ENCODE results near the gene DPM3.

DPM3 gene

DNA sequence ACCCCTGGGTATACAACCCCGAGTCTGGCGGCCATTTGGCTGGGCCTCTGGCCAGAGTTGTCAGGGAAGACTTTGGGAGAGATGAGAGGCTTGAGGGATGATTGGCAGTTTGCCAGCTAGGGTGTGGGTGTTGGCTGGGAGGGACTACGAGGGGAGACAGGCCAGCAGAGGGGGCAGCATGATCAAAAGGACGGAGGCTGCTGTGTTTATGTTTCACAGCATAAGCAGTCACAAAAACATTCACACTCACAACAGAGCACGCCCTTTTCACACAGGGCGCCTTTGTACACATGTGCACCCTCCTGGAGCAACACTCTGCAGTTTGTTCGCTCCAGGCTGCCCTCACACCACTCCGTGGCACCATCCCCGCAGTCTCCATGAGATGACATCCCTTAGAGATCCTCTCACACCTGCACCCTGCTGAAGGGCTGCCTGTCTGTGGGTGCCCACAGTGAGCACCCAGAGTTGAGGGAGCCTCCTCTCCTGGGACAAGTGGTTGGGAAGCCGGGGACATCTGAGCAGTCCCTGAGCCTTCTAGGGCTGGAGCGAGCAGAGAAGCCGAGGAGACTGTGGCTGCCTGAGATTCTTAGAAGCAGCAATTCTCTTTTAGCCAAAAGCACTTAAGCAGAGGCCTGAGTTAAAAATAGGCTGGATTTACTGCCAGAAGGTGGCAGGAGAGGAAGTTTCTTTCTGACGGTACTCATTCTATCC lies 46.3 kb downstream of the DPM3 start (continued):
- peak; percentile 35; the same call in 1 of the 2 replicates for TF ChIP-seq WT1 (tag by site-specific recombination; IDR thresholded peaks at IDR 0.05)
- no peak for TF ChIP-seq ZNF596 (tag by site-specific recombination; IDR thresholded peaks at IDR 0.05)
- TF ChIP-seq, protein P1, sequence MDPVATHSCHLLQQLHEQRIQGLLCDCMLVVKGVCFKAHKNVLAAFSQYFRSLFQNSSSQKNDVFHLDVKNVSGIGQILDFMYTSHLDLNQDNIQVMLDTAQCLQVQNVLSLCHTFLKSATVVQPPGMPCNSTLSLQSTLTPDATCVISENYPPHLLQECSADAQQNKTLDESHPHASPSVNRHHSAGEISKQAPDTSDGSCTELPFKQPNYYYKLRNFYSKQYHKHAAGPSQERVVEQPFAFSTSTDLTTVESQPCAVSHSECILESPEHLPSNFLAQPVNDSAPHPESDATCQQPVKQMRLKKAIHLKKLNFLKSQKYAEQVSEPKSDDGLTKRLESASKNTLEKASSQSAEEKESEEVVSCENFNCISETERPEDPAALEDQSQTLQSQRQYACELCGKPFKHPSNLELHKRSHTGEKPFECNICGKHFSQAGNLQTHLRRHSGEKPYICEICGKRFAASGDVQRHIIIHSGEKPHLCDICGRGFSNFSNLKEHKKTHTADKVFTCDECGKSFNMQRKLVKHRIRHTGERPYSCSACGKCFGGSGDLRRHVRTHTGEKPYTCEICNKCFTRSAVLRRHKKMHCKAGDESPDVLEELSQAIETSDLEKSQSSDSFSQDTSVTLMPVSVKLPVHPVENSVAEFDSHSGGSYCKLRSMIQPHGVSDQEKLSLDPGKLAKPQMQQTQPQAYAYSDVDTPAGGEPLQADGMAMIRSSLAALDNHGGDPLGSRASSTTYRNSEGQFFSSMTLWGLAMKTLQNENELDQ (tag by site-specific recombination; IDR thresholded peaks at IDR 0.05; ENCODE audit: low read depth), result no peak
- peak; percentile 58; the same call in 1 of the 2 replicates for TF ChIP-seq KLF7 (tag by site-specific recombination; IDR thresholded peaks at IDR 0.05; ENCODE audit: borderline replicate concordance)
- TF ChIP-seq, protein P2, sequence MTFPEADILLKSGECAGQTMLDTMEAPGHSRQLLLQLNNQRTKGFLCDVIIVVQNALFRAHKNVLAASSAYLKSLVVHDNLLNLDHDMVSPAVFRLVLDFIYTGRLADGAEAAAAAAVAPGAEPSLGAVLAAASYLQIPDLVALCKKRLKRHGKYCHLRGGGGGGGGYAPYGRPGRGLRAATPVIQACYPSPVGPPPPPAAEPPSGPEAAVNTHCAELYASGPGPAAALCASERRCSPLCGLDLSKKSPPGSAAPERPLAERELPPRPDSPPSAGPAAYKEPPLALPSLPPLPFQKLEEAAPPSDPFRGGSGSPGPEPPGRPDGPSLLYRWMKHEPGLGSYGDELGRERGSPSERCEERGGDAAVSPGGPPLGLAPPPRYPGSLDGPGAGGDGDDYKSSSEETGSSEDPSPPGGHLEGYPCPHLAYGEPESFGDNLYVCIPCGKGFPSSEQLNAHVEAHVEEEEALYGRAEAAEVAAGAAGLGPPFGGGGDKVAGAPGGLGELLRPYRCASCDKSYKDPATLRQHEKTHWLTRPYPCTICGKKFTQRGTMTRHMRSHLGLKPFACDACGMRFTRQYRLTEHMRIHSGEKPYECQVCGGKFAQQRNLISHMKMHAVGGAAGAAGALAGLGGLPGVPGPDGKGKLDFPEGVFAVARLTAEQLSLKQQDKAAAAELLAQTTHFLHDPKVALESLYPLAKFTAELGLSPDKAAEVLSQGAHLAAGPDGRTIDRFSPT (tag by site-specific recombination; IDR thresholded peaks at IDR 0.05), result 0 out of 2 replicates have a peak, but pooled peaks have one; percentile 40
- no peak for TF ChIP-seq ZNF768 (tag by site-specific recombination; IDR thresholded peaks at IDR 0.05)
- 0 out of 2 replicates have a peak, but pooled peaks have one; percentile 40 for TF ChIP-seq ZNF416 (tag by site-specific recombination; IDR thresholded peaks at IDR 0.05)
- 0 out of 2 replicates have a peak, but pooled peaks have one; percentile 5 for TF ChIP-seq SP3 (tag by site-specific recombination; IDR thresholded peaks at IDR 0.05)
- TF ChIP-seq ZNF16 (tag by site-specific recombination; IDR thresholded peaks at IDR 0.05; ENCODE audit: low read depth), result no peak
- TF ChIP-seq ZNF169 (tag by site-specific recombination; IDR thresholded peaks at IDR 0.05), result no peak
- TF ChIP-seq ZNF600 (tag by site-specific recombination; IDR thresholded peaks at IDR 0.05), result peak; percentile 77
- TF ChIP-seq KLF10 (tag by site-specific recombination; IDR thresholded peaks at IDR 0.05), result peak; percentile 65; the same call in 1 of the 2 replicates
- peak; percentile 32 for TF ChIP-seq ZNF335 (tag by site-specific recombination; conservative IDR thresholded peaks at IDR 0.05)
- peak; percentile 88 for TF ChIP-seq ZBTB17 (tag by site-specific recombination; IDR thresholded peaks at IDR 0.05)
- no peak for TF ChIP-seq ZNF292 (tag by site-specific recombination; IDR thresholded peaks at IDR 0.05; ENCODE audit: borderline replicate concordance, low read depth)
- 0 out of 2 replicates have a peak, but pooled peaks have one; percentile 19 for TF ChIP-seq ZNF324 (tag by site-specific recombination; IDR thresholded peaks at IDR 0.05)
- TF ChIP-seq, protein P3, sequence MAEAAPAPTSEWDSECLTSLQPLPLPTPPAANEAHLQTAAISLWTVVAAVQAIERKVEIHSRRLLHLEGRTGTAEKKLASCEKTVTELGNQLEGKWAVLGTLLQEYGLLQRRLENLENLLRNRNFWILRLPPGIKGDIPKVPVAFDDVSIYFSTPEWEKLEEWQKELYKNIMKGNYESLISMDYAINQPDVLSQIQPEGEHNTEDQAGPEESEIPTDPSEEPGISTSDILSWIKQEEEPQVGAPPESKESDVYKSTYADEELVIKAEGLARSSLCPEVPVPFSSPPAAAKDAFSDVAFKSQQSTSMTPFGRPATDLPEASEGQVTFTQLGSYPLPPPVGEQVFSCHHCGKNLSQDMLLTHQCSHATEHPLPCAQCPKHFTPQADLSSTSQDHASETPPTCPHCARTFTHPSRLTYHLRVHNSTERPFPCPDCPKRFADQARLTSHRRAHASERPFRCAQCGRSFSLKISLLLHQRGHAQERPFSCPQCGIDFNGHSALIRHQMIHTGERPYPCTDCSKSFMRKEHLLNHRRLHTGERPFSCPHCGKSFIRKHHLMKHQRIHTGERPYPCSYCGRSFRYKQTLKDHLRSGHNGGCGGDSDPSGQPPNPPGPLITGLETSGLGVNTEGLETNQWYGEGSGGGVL (tag by site-specific recombination; IDR thresholded peaks at IDR 0.05), result peak; percentile 92
- TF ChIP-seq ZNF571 (tag by site-specific recombination; IDR thresholded peaks at IDR 0.05), result no peak
- TF ChIP-seq, protein P4, sequence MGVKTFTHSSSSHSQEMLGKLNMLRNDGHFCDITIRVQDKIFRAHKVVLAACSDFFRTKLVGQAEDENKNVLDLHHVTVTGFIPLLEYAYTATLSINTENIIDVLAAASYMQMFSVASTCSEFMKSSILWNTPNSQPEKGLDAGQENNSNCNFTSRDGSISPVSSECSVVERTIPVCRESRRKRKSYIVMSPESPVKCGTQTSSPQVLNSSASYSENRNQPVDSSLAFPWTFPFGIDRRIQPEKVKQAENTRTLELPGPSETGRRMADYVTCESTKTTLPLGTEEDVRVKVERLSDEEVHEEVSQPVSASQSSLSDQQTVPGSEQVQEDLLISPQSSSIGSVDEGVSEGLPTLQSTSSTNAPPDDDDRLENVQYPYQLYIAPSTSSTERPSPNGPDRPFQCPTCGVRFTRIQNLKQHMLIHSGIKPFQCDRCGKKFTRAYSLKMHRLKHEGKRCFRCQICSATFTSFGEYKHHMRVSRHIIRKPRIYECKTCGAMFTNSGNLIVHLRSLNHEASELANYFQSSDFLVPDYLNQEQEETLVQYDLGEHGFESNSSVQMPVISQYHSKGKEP (tag by site-specific recombination; IDR thresholded peaks at IDR 0.05), result 0 out of 2 replicates have a peak, but pooled peaks have one; percentile 44
- TF ChIP-seq ZNF24 (tag by site-specific recombination; IDR thresholded peaks at IDR 0.05), result 0 out of 2 replicates have a peak, but pooled peaks have one; percentile 26
- no peak for TF ChIP-seq ZNF747 (tag by site-specific recombination; IDR thresholded peaks at IDR 0.05)
- TF ChIP-seq ZNF175 (tag by site-specific recombination; IDR thresholded peaks at IDR 0.05), result no peak
- TF ChIP-seq SP7 (tag by site-specific recombination; IDR thresholded peaks at IDR 0.05), result peak; percentile 56
